Sigmoid colon (tissue), 4 donors: ENCODE measurements around the gene ODF4.

Experiments
- POLR2A ChIP-seq, 2 donors: fragments of 450-650 bp; IDR thresholded peaks; one replicate each; pipeline ENCODE4 v1.6.1; 2016; ENCODE audit warnings: antibody characterized with exemption in 2 of 2, mild to moderate bottlenecking in 2 of 2, moderate library complexity in 2 of 2
- POLR2AphosphoS5 ChIP-seq, 4 donors: sonication (generic); formaldehyde crosslinking; IDR thresholded peaks; one replicate each; pipeline ENCODE4 v1.6.1; 2017; ENCODE audit warnings: antibody characterized with exemption in 4 of 4
- TF ChIP-seq, protein P1 (sequence below), 4 experiments: fragments of 450-650 bp in 3 of 4; fragments of 200-600 bp in 1 of 4; IDR thresholded peaks; one replicate each; pipeline ENCODE4 v1.5.1; 2016 to 2019; ENCODE audit warnings: antibody characterized with exemption in 4 of 4, mild to moderate bottlenecking in 3 of 4, moderate library complexity in 2 of 4

DNA sequence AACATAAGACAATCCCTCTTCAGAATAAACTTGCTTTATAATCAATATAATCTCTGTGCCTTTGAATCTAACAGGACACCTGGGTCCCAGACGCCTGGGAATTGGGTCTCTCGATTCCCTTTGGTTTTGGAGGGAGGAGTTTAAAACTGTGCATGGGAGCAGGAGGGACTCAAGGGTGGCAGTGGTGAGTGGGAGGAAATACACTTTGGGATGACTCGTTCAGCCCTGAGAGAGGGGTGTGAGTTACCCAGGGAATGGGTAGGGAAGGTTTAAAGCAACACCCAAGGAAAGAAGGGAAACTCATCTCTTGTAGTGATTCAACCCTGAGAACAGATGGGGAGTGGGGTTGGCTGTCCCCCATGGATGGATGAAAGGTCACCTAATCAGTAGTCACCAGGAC is 49.6 kb upstream of the ODF4 start:
- TF ChIP-seq, protein P1, sequence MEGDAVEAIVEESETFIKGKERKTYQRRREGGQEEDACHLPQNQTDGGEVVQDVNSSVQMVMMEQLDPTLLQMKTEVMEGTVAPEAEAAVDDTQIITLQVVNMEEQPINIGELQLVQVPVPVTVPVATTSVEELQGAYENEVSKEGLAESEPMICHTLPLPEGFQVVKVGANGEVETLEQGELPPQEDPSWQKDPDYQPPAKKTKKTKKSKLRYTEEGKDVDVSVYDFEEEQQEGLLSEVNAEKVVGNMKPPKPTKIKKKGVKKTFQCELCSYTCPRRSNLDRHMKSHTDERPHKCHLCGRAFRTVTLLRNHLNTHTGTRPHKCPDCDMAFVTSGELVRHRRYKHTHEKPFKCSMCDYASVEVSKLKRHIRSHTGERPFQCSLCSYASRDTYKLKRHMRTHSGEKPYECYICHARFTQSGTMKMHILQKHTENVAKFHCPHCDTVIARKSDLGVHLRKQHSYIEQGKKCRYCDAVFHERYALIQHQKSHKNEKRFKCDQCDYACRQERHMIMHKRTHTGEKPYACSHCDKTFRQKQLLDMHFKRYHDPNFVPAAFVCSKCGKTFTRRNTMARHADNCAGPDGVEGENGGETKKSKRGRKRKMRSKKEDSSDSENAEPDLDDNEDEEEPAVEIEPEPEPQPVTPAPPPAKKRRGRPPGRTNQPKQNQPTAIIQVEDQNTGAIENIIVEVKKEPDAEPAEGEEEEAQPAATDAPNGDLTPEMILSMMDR (IDR thresholded peaks at IDR 0.05) = no peak
- TF ChIP-seq POLR2A (IDR thresholded peaks at IDR 0.05) (no peak), POLR2AphosphoS5 (IDR thresholded peaks at IDR 0.05) (no peak)
